Mesendoderm (in vitro differentiated cells): Measurements from ENCODE around the gene PPP1R16B.
A peak's percentile ranks its signal among the peaks of the same experiment; 100 is the strongest.

ENCODE experiments used
- DNase-seq: peaks from one replicate; pipeline ENCODE4 v3.0.0; 2013
- H2AK5ac ChIP-seq: 2 replicates; pipeline ENCODE4 v1.6.1; 2013; ENCODE audit warnings: low read length, inconsistent platforms
- H2BK120ac ChIP-seq: 2 replicates; pipeline ENCODE4 v1.6.1; 2013; ENCODE audit warnings: low read depth, mild to moderate bottlenecking, low read length, moderate library complexity, mixed read lengths
- H2BK15ac ChIP-seq: replicated peaks from 2 replicates; pipeline ENCODE4 v1.6.1; 2013; ENCODE audit warnings: low read depth, mild to moderate bottlenecking, moderate library complexity
- H2BK5ac ChIP-seq: 2 replicates; pipeline ENCODE4 v1.6.1; 2013; ENCODE audit warnings: low read length, inconsistent platforms
- H3K18ac ChIP-seq: 2 replicates; pipeline ENCODE4 v1.6.1; 2013; ENCODE audit warnings: mild to moderate bottlenecking, low read length, mixed read lengths
- H3K23ac ChIP-seq: one replicate; pipeline ENCODE4 v1.6.1; 2013; ENCODE audit warnings: low read length
- H3K27ac ChIP-seq: 2 replicates; pipeline ENCODE4 v1.5.1; 2013; ENCODE audit warnings: low read depth, mild to moderate bottlenecking, inconsistent platforms, low read length, moderate library complexity
- H3K27me3 ChIP-seq: 2 replicates; pipeline ENCODE4 v1.6.1; 2013; ENCODE audit warnings: low read length, control low read depth, mild to moderate bottlenecking, inconsistent platforms; ENCODE audit not compliant: insufficient read depth, poor library complexity
- H3K36me3 ChIP-seq: 2 replicates; pipeline ENCODE4 v1.6.1; 2013; ENCODE audit warnings: low read length, inconsistent platforms; ENCODE audit not compliant: control insufficient read depth, insufficient read depth
- H3K4ac ChIP-seq: one replicate; pipeline ENCODE4 v1.6.1; 2013; ENCODE audit warnings: low read depth, mild to moderate bottlenecking, low read length, moderate library complexity
- H3K4me1 ChIP-seq: 2 replicates; pipeline ENCODE4 v1.6.1; 2013; ENCODE audit warnings: low read depth, low read length, inconsistent platforms; ENCODE audit not compliant: control insufficient read depth
- H3K4me2 ChIP-seq: 2 replicates; pipeline ENCODE4 v1.6.1; 2013; ENCODE audit warnings: low read length
- H3K4me3 ChIP-seq: 2 replicates; pipeline ENCODE4 v1.5.1; 2013; ENCODE audit warnings: mild to moderate bottlenecking, low read length
- H3K56ac ChIP-seq: one replicate; pipeline ENCODE4 v1.6.1; 2013; ENCODE audit warnings: low read length
- H3K79me1 ChIP-seq: 2 replicates; pipeline ENCODE4 v1.6.1; 2013; ENCODE audit warnings: low read length, inconsistent platforms
- H3K79me2 ChIP-seq: 2 replicates; pipeline ENCODE4 v1.6.1; 2013; ENCODE audit warnings: mild to moderate bottlenecking, low read length; ENCODE audit not compliant: control insufficient read depth, insufficient read depth
- H3K9ac ChIP-seq: 2 replicates; pipeline ENCODE4 v1.6.1; 2013; ENCODE audit warnings: low read length, inconsistent platforms
- H4K5ac ChIP-seq: one replicate; pipeline ENCODE4 v1.6.1; 2013; ENCODE audit warnings: low read length
- H4K8ac ChIP-seq: one replicate; pipeline ENCODE4 v1.6.1; 2013; ENCODE audit warnings: low read depth, mild to moderate bottlenecking, control low read depth, low read length, moderate library complexity
- WGBS: extraction: QIAGEN DNeasy Blood & Tissue Kit; methylation state at CpG from one replicate; pipeline ENCODE4 v1.1.7; 2013; ENCODE audit warnings: low lambda C conversion rate, missing lambda C conversion rate; ENCODE audit not compliant: insufficient coverage; ENCODE audit errors: extremely low coverage; 5-methylcytosine and 5-hydroxymethylcytosine counted together

The PPP1R16B gene

GRCh38 chr20:38872036-38872435 lies 66.5 kb downstream of the PPP1R16B start:
- no peak overlapping the region for H4K8ac ChIP-seq
- no peak overlapping the region for H3K4me2 ChIP-seq
- H3K36me3 ChIP-seq = no peaks in the 10 kb centered on the region
- H3K23ac ChIP-seq = no peak overlapping the region
- no peak overlapping the region for H4K5ac ChIP-seq
- H2BK15ac ChIP-seq = no peak overlapping the region
- H3K4me1 ChIP-seq = peaks cover 13% of the 10 kb centered on the region
- no peak overlapping the region for H3K56ac ChIP-seq
- H2AK5ac ChIP-seq = no peak overlapping the region
- no peaks in the 10 kb centered on the region for H3K79me2 ChIP-seq
- WGBS = no CpG with 5 or more reads among the region's 7 CpGs
- no peak overlapping the region for H3K4ac ChIP-seq
- no peak for DNase-seq
- no peak overlapping the region for H3K4me3 ChIP-seq
- no peak overlapping the region for H2BK120ac ChIP-seq
- no peak overlapping the region for H3K9ac ChIP-seq
- no peaks in the 10 kb centered on the region for H3K27me3 ChIP-seq
- no peak overlapping the region for H2BK5ac ChIP-seq
- no peaks in the 10 kb centered on the region for H3K79me1 ChIP-seq
- H3K27ac ChIP-seq = no peak overlapping the region
- H3K18ac ChIP-seq = no peak overlapping the region

- no peak overlapping the region for H3K18ac ChIP-seq
- H4K8ac ChIP-seq = no peak overlapping the region
- H3K36me3 ChIP-seq = no peaks in the 10 kb centered on the region
- no peak overlapping the region for H3K23ac ChIP-seq
- DNase-seq = no peak
- H3K9ac ChIP-seq = no peak overlapping the region
- WGBS = no CpG with 5 or more reads among the region's 15 CpGs
- H3K4me3 ChIP-seq = no peak overlapping the region
- no peak overlapping the region for H2BK15ac ChIP-seq
- no peak overlapping the region for H3K56ac ChIP-seq
- peaks cover 13% of the 10 kb centered on the region for H3K4me1 ChIP-seq
- H3K79me2 ChIP-seq = no peaks in the 10 kb centered on the region
- no peak overlapping the region for H2BK5ac ChIP-seq
- no peak overlapping the region for H2BK120ac ChIP-seq
- H2AK5ac ChIP-seq = no peak overlapping the region
- H3K4me2 ChIP-seq = no peak overlapping the region
- no peaks in the 10 kb centered on the region for H3K79me1 ChIP-seq
- H4K5ac ChIP-seq = no peak overlapping the region
- H3K27me3 ChIP-seq = no peaks in the 10 kb centered on the region
- no peak overlapping the region for H3K4ac ChIP-seq
- H3K27ac ChIP-seq = no peak overlapping the region
Observed at GRCh38 chr20:38872491-38873049, 67.1 kb downstream of the PPP1R16B start.

- Histone ChIP-seq H2BK15ac (no peak overlapping the region), H2AK5ac (no peak overlapping the region), H2BK5ac (no peak overlapping the region), H4K8ac (no peak overlapping the region), H3K4me1 (peaks cover 13% of the 10 kb centered on the region), H3K56ac (no peak overlapping the region), H3K18ac (no peak overlapping the region), H2BK120ac (no peak overlapping the region), H3K23ac (no peak overlapping the region), H3K4ac (no peak overlapping the region), H3K36me3 (no peaks in the 10 kb centered on the region), H3K4me2 (no peak overlapping the region), H3K79me1 (no peaks in the 10 kb centered on the region), H3K9ac (no peak overlapping the region), H3K4me3 (no peak overlapping the region), H3K79me2 (no peaks in the 10 kb centered on the region), H4K5ac (no peak overlapping the region), H3K27ac (no peak overlapping the region), H3K27me3 (no peaks in the 10 kb centered on the region)
- no CpG with 5 or more reads among the region's 12 CpGs for WGBS
- DNase-seq = no peak
Observed at GRCh38 chr20:38873050-38873581, 67.6 kb downstream of the PPP1R16B start.

- peak; percentile 65 for DNase-seq
- no peak overlapping the region for H3K9ac ChIP-seq
- H3K4me2 ChIP-seq = no peak overlapping the region
- no peak overlapping the region for H2BK5ac ChIP-seq
- H3K18ac ChIP-seq = no peak overlapping the region
- H3K23ac ChIP-seq = no peak overlapping the region
- no peak overlapping the region for H4K5ac ChIP-seq
- H3K79me1 ChIP-seq = no peaks in the 10 kb centered on the region
- no peak overlapping the region for H2BK120ac ChIP-seq
- H4K8ac ChIP-seq = no peak overlapping the region
- H2BK15ac ChIP-seq = no peak overlapping the region
- no peak overlapping the region for H3K4me3 ChIP-seq
- H3K4ac ChIP-seq = no peak overlapping the region
- no peak overlapping the region for H3K27ac ChIP-seq
- no peaks in the 10 kb centered on the region for H3K27me3 ChIP-seq
- H3K4me1 ChIP-seq = peaks cover 13% of the 10 kb centered on the region
- WGBS = no CpG with 5 or more reads among the region's 4 CpGs
- H2AK5ac ChIP-seq = no peak overlapping the region
- H3K36me3 ChIP-seq = no peaks in the 10 kb centered on the region
- no peak overlapping the region for H3K56ac ChIP-seq
- no peaks in the 10 kb centered on the region for H3K79me2 ChIP-seq
Observed at GRCh38 chr20:38874460-38875174, 69.1 kb downstream of the PPP1R16B start.

- peaks cover 13% of the 10 kb centered on the region for H3K4me1 ChIP-seq
- peak; percentile 63 for DNase-seq
- no peak overlapping the region for H2BK5ac ChIP-seq
- no peak overlapping the region for H4K8ac ChIP-seq
- H2BK15ac ChIP-seq = no peak overlapping the region
- H2AK5ac ChIP-seq = no peak overlapping the region
- no peaks in the 10 kb centered on the region for H3K79me1 ChIP-seq
- no peak overlapping the region for H3K4ac ChIP-seq
- no peak overlapping the region for H3K4me2 ChIP-seq
- no peak overlapping the region for H2BK120ac ChIP-seq
- no peak overlapping the region for H3K18ac ChIP-seq
- peak overlapping the region; percentile 51 for H3K27ac ChIP-seq
- H3K9ac ChIP-seq = no peak overlapping the region
- WGBS = no CpG with 5 or more reads among the region's 11 CpGs
- H3K27me3 ChIP-seq = no peaks in the 10 kb centered on the region
- H3K79me2 ChIP-seq = no peaks in the 10 kb centered on the region
- H3K23ac ChIP-seq = no peak overlapping the region
- no peak overlapping the region for H4K5ac ChIP-seq
- H3K36me3 ChIP-seq = no peaks in the 10 kb centered on the region
- peak overlapping the region; percentile 38 for H3K56ac ChIP-seq
- no peak overlapping the region for H3K4me3 ChIP-seq
Observed at GRCh38 chr20:38875175-38875993, 69.9 kb downstream of the PPP1R16B start.
